T47D (cell line): ENCODE measurements around the gene CEMIP2.

Source experiments
- DNase-seq, 2 experiments: peaks; one replicate each; pipeline versions ENCODE4 v3.0.0 to v3.0.0-alpha.2; 2011 to 2012; ENCODE audit warnings: low read depth in 1 of 2, low spot score in 1 of 2
- JUND ChIP-seq: IDR thresholded peaks from 2 replicates; pipeline ENCODE4 v1.6.1; 2012; ENCODE audit warnings: low read depth
- in situ Hi-C: cut with HindIII; loops from 2 replicates; pipeline ENCODE4 v1.10.0; 2016; ENCODE audit warnings: low sequenced_read_pairs, low pct_unique_long_range_greater_than_20kb

Gene CEMIP2

DNA sequence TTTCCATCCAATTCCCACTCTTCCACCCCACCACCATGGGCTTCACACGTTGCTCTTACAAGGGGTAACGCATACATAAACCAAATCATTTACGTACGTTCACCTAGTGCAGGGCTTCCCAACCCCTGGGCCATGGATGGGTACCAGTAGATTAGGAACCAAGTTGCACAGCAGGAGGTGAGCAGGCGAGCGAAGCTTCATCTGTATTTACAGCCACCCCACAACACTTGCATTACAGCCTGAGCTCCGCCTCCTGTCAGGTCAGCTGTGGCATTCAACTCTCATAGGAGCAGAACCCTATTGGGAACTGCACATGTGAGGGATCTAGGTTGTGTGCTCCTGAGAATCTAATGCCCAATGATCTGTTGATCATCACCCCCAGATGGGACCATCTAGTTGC, 82.3 kb downstream of the CEMIP2 start:
- no peak for DNase-seq
- no peak for TF ChIP-seq JUND
- in situ Hi-C loops: no loop called here

DNA sequence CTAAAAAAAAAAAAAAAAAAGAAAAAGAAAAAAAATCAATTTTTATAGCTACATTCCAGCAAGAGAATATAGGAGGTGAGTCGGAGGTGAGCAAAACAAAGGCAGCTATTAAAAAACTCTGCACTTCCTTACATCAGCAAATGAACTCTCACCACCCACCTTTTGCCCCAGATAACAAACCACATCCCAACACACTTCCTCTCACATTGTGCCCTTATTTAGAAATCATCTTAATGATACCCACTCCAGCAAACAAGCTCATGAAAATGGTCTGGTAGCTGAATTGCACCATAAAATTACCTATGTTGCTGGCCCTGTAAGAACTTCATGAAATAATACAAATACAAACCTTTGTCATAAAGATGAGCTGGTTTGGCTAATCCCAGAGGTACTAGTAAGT, 82.9 kb downstream of the CEMIP2 start:
- no peak for DNase-seq
- in situ Hi-C loops: no loop called here
- TF ChIP-seq JUND: no peak

DNA sequence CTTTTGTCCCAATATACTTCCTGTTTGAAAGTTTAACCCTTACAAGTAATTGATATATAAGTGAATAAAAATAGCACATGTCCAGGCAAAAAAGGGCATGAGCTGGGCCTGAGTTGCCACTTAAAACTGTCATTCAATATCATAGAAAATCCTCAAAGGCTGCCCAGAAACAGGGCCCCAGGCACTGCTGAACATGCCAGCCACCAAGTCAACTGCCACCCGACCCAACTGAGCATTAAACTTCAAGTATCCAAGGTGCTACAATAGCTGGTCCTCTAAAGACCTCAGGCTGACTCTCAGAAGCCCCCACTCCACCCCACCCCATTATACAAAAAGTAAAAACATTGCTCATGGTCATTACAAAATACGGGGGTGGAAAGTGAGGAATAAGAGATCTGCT, 83.7 kb downstream of the CEMIP2 start:
- in situ Hi-C loops: no loop called here
- DNase-seq: no peak
- TF ChIP-seq JUND: no peak

DNA sequence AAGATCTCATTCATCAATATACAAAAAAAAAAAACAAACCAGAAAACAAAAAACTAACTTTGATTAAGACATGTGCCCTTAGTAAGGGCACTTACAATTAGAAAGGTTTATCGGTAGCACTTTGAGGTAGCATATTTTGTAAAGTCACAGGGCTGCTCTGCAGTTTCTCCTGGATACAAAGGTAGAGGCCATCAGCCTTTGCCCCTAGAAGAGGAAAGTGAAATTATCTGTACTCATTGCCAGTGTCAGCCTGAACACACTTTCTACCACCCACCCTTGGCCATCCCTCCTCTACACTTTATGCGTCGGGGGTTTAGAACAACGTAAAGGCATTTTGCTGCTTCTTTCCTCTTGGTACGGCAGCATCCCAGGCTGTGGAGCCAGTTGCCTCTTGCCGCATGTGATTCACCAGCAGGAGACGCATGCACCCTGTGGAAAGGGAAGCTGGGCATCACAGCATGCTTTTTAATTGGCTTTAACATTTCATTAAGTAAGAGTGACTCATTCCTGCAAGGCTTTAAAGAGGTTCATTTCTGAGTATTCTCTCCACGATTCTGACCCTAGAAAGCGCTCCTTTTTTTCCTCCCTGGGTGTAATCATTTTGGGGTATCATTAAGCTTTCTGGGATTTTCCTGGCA, 84.6 kb downstream of the CEMIP2 start:
- no peak for TF ChIP-seq JUND
- DNase-seq: no peak
- in situ Hi-C loops: no loop called here

DNA sequence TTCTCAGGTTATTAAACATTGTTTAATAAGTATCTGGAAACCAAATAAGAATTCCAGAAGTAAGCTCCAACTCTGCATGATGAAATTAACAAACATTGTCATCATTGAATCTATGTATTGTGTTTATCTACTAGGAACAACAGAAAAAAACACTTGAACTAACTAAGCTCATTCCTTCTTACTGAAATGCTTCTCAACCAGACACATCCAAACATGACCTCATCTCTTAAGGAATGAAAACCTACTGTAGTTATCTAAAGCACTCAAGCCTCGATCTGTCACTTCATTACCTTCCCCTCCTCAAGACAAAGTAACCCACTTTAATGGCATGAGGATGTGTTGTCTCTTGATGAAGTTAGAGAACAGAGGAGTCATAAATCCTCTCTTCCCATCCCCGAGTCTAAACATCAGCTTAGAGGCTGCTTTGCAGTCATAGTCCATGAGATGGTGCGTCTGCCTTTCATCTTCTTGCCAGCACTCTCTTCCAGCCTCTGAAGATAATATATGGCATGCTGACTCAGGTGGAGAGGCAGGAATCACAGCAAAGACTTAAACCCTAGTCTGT, 86.5 kb downstream of the CEMIP2 start:
- DNase-seq: peak in 1 of 2 experiments; percentile 19
- in situ Hi-C loops: no loop called here
- TF ChIP-seq JUND: 0 out of 2 replicates have a peak, but pooled peaks have one; percentile 41

DNA sequence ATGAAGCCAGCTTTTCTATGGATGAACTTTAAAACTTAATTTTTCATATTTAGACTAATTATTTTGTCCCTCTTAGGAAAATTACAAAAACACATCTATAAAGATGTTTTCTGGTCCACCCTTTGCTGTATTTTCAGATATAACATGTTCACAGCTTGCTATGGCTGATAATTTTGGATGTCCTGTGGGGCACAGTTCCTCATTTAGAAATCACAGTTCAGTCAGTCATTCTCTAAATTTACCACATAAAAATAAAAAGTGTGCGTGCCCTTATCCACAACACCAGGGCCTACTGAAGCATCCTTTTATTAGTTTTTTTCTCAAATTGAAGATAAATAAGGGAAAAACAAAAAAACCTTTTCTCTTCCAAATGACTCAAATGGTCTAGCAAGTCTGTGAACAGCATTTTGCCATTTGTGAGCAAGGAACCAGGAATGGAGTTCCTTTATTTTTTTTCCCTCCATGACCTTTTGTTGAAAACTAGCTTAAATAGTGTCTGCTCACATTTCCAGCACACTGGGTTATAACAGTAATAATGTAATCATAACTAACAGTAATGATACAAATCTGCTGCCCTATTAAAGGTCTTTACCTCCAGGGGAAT, 87.1 kb downstream of the CEMIP2 start:
- in situ Hi-C loops: no loop called here
- no peak for DNase-seq

DNA sequence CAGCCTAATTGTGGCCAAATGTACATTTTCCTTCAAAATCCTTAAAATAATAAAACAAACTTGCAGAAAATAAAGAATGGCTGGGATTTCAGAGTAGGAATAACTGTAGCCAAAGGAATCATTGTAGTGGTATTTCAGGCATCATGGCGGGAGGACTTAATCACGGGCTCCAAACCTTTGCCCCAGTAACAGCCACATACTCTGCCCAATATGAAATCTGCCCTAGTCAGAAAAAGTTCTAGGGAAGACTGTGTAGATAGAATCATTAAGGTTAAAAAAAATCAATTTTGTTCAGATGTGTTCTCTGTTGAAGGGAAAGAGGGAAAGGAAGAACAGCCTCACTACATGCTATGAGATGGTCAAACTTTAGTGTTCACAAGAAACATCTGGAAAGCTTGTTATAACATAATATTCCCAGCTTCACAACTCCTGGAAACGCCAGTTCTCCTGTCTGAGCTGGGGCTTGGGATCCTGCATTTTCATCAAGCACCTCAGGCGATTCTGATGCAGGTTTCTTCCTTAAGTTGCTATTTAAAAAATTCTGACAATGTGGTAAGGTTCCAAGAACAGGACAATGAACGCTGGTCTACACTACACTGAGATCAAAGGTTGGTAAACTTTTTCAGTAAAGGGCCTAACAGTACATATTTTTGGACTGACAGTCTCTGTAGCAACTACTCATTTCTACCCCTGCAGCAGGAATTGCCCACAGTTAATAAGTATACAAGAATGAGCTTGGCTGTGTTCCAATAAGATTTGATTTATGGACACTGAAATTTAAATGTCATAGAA, 87.9 kb downstream of the CEMIP2 start:
- no peak for TF ChIP-seq JUND
- peak in 1 of 2 experiments; percentile 69 for DNase-seq
- in situ Hi-C loops: no loop called here

More for the DNA sequence above, 87.1 kb downstream of the CEMIP2 start:
- no peak for TF ChIP-seq JUND

DNA sequence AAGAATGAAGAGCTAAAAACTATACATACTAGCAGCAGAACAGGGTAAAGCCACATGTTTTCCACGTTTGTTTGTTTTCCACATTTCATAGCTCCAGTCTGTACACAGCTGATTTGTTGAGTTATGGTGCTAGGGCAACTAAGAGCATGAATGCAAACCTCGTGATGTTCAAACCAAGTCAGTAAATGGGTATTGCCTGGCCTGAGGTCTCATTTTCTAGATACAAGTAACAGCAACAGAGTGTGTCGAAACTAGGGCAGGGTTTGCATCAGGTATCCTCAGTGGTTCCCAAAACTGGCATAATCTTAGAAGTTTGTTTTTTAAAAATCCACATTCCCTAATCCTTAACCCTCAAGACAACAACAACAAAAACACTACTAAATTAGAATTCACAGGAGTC, 89.3 kb downstream of the CEMIP2 start:
- in situ Hi-C loops: no loop called here
- TF ChIP-seq JUND: no peak

DNA sequence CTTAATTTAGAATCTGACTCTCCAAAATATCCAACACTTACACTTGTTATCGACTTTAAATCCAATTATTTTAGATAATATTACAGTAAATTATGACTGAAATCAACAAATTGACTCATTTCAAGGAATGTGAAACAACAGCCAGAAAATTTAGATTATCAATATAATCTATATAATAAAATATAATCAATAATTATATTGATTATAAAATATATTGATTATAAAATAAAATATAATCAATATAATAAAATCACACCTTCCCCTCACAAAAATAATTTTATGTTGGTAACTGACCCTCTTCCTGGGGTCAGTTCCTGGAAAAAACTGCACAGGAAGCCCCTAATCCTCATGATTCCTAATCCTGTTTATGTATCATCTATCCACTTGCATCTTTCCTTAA, 91.1 kb downstream of the CEMIP2 start:
- in situ Hi-C loops: no loop called here
- no peak for DNase-seq
- no peak for TF ChIP-seq JUND

More for the DNA sequence above, 89.3 kb downstream of the CEMIP2 start:
- DNase-seq: no peak

DNA sequence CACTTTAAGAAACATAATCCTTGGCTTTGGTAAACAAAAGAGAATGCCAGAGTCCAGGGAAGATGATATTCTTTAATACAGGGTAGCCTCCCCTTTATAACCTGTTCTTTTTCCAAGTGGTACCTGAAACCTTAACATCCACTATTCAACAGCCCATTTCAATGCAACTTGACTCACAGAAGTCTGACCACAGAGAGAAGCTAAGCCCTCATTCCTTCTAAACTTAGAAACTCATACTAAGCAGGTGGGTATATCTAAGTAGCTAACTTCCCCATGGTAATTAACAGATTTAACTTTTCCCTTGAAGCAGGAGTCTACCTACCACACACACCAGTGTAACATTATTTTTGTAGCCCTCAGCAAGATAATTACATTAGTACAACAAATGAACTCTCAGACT, 91.9 kb downstream of the CEMIP2 start:
- DNase-seq: no peak
- in situ Hi-C loops: no loop called here
- no peak for TF ChIP-seq JUND

DNA sequence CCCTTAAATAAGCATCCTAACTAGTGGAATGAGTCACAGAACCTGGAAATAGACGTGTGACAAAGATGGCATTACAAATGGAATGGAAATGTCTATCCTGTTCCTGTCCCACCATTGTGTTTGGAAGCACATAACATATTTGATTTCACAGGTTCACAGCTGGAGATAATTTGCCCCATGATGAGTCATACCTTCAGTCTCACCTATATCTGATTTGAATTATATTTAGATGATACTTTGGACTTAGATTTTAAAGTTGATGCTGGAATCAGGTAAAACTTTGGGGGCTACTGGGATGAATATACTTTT, 92.5 kb downstream of the CEMIP2 start:
- in situ Hi-C loops: no loop called here
- no peak for TF ChIP-seq JUND
- no peak for DNase-seq

DNA sequence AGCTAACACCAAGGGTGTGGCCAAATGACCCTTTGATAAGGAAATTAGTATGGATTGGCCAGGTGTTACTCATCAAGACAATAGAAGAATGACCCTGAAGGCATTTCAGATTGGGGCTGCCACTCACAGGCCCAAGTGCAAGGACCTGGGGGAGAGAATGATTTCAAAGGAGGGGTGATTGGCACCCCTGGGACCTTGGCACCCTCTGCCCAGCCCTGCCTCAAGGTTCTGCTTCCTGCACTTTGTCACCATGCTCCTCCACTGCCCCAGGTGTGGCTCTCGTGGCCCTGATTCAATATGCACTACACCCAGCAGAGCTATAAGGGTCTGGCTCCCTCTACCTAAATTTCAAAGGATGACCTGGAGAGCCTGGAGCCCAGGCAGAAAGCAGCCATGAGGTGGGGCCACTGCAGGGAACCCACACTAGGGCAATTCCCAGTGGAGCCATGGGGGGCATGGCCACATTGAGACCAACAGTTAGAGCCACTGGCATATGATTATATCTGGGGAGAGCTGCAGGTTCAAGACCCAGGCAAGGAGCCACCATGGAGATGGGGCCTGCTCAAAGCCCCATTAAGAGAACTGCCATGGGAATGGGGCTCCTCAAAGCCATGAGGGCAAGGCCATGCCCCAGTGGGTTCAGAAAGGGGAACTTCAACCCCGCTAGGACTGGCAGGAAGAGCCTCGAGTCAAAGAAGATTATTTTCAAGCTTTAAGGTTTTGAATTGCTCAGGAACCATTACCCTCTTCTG, 93.0 kb downstream of the CEMIP2 start:
- no peak for TF ChIP-seq JUND
- no peak for DNase-seq
- in situ Hi-C loops: no loop called here
